ENCODE results near the gene PSMD4. TPM values are rescaled to one million over a fixed set of nuclear protein-coding genes. Genes with fewer than 3 reads are reported as not detected.

The PSMD4 gene
- total and polyA plus RNA-seq, 2 of the 8 experiments (the other 6 are each of a cell fraction or from before 2014, with no cell fraction given), result 216 to 284 TPM

DNA sequence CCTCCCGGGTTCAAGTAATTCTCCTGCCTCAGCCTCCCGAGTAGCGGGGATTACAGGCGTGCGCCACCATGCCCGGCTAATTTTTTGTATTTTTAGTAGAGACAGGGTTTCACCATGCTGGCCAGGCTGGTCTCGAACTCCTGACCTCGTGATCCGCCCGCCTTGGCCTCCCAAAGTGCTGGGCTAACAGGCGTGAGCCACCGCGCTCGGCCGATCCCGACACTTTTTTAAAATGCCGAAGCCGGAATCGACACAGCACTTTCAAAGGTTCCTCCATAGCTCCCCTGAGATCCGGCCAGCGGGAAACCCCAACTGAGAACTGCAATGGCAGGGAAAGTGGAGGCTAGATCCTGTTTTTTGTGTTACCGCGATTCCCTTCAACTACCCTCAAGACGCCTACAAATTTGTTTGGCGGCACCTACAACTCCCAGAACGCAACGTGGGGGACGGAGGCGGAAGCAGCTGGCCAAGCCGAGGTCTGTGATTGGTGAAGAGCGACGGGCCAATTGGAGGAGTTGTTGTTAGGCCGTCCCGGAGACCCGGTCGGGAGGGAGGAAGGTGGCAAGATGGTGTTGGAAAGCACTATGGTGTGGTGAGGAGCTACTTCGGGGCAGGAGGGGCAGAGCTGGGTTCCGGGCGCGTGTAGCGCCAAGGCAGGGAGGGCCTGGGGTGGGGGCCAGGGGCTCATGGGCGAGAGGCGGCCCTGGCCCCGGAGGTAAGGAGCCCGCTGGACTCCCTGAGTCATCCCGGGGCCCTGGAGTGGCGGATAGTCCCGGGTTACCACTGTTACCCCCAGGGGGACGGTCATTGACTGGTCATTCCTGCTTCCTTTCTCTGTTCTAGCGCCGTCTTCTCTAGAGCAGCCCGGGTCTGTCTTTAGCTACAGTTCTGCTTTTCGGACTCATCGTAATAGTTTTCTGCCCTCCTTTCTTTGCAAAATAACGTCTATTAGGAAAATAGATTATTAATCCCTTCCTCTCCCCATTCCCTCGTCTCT, at the start of gene PSMD4 (continued):
- TF ChIP-seq, protein P1, sequence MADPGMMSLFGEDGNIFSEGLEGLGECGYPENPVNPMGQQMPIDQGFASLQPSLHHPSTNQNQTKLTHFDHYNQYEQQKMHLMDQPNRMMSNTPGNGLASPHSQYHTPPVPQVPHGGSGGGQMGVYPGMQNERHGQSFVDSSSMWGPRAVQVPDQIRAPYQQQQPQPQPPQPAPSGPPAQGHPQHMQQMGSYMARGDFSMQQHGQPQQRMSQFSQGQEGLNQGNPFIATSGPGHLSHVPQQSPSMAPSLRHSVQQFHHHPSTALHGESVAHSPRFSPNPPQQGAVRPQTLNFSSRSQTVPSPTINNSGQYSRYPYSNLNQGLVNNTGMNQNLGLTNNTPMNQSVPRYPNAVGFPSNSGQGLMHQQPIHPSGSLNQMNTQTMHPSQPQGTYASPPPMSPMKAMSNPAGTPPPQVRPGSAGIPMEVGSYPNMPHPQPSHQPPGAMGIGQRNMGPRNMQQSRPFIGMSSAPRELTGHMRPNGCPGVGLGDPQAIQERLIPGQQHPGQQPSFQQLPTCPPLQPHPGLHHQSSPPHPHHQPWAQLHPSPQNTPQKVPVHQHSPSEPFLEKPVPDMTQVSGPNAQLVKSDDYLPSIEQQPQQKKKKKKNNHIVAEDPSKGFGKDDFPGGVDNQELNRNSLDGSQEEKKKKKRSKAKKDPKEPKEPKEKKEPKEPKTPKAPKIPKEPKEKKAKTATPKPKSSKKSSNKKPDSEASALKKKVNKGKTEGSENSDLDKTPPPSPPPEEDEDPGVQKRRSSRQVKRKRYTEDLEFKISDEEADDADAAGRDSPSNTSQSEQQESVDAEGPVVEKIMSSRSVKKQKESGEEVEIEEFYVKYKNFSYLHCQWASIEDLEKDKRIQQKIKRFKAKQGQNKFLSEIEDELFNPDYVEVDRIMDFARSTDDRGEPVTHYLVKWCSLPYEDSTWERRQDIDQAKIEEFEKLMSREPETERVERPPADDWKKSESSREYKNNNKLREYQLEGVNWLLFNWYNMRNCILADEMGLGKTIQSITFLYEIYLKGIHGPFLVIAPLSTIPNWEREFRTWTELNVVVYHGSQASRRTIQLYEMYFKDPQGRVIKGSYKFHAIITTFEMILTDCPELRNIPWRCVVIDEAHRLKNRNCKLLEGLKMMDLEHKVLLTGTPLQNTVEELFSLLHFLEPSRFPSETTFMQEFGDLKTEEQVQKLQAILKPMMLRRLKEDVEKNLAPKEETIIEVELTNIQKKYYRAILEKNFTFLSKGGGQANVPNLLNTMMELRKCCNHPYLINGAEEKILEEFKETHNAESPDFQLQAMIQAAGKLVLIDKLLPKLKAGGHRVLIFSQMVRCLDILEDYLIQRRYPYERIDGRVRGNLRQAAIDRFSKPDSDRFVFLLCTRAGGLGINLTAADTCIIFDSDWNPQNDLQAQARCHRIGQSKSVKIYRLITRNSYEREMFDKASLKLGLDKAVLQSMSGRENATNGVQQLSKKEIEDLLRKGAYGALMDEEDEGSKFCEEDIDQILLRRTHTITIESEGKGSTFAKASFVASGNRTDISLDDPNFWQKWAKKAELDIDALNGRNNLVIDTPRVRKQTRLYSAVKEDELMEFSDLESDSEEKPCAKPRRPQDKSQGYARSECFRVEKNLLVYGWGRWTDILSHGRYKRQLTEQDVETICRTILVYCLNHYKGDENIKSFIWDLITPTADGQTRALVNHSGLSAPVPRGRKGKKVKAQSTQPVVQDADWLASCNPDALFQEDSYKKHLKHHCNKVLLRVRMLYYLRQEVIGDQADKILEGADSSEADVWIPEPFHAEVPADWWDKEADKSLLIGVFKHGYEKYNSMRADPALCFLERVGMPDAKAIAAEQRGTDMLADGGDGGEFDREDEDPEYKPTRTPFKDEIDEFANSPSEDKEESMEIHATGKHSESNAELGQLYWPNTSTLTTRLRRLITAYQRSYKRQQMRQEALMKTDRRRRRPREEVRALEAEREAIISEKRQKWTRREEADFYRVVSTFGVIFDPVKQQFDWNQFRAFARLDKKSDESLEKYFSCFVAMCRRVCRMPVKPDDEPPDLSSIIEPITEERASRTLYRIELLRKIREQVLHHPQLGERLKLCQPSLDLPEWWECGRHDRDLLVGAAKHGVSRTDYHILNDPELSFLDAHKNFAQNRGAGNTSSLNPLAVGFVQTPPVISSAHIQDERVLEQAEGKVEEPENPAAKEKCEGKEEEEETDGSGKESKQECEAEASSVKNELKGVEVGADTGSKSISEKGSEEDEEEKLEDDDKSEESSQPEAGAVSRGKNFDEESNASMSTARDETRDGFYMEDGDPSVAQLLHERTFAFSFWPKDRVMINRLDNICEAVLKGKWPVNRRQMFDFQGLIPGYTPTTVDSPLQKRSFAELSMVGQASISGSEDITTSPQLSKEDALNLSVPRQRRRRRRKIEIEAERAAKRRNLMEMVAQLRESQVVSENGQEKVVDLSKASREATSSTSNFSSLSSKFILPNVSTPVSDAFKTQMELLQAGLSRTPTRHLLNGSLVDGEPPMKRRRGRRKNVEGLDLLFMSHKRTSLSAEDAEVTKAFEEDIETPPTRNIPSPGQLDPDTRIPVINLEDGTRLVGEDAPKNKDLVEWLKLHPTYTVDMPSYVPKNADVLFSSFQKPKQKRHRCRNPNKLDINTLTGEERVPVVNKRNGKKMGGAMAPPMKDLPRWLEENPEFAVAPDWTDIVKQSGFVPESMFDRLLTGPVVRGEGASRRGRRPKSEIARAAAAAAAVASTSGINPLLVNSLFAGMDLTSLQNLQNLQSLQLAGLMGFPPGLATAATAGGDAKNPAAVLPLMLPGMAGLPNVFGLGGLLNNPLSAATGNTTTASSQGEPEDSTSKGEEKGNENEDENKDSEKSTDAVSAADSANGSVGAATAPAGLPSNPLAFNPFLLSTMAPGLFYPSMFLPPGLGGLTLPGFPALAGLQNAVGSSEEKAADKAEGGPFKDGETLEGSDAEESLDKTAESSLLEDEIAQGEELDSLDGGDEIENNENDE (IDR thresholded peaks at IDR 0.05; ENCODE audit: insufficient replicate concordance, low read length), result no peak
- TF ChIP-seq TCF12 (IDR thresholded peaks at IDR 0.05; ENCODE audit: low read depth, low read length), result no peak
- peak; percentile 91 to 98 for TF ChIP-seq POLR2A (IDR thresholded peaks at IDR 0.05; ENCODE audit: control extremely low read depth in 1 of 2, low read depth in 2 of 2, low read length in 2 of 2)
- TF ChIP-seq CEBPB (IDR thresholded peaks at IDR 0.05; ENCODE audit: low read depth, low read length), result no peak
- no peak for TF ChIP-seq CBX8 (IDR thresholded peaks at IDR 0.05; ENCODE audit: borderline replicate concordance, low read depth, low read length)
- TF ChIP-seq GTF2F1 (IDR thresholded peaks at IDR 0.05; ENCODE audit: borderline replicate concordance, low read depth, low read length), result no peak
- TF ChIP-seq RAD21 (IDR thresholded peaks at IDR 0.05 in 1 of 2, conservative IDR thresholded peaks at IDR 0.05 in 1 of 2; ENCODE audit: low read depth in 2 of 2, low read length in 2 of 2), result no peak
- no peak for TF ChIP-seq ZNF274 (IDR thresholded peaks at IDR 0.05; ENCODE audit: borderline replicate concordance, extremely low read depth, low read length)
- TF ChIP-seq BRCA1 (IDR thresholded peaks at IDR 0.05; ENCODE audit: low read depth, low read length), result no peak
- TF ChIP-seq CREB1 (IDR thresholded peaks at IDR 0.05), result peak; percentile 56

Measured in H1 (cell line).